Astrocyte (in vitro differentiated cells and primary cell): Measurements from ENCODE around the gene COL15A1. TPM values are rescaled to one million over a fixed set of nuclear protein-coding genes. Genes with fewer than 3 reads are reported as not detected.

Source experiments
- DNase-seq: peaks from one replicate; pipeline ENCODE4 v3.0.0-alpha.2; 2010; ENCODE audit warnings: low read depth
- FAIRE-seq: peaks from 2 replicates; lab custom pipeline; 2011; peaks lifted over from hg19 to GRCh38; lab: Jason Lieb, UNC
- H2AFZ ChIP-seq: 2 replicates; pipeline ENCODE4 v1.6.0; 2012; ENCODE audit warnings: low read depth, low read length, inconsistent platforms
- H3K27ac ChIP-seq: 2 replicates; pipeline ENCODE4 v1.5.1; 2011; ENCODE audit warnings: low read depth, low read length, inconsistent platforms
- H3K27me3 ChIP-seq: 2 replicates; pipeline ENCODE4 v1.6.0; 2011; ENCODE audit warnings: low read length, inconsistent platforms; ENCODE audit not compliant: insufficient read depth
- H3K36me3 ChIP-seq: 2 replicates; pipeline ENCODE4 v1.5.1; 2011; ENCODE audit warnings: low read length, inconsistent platforms; ENCODE audit not compliant: insufficient read depth
- H3K4me1 ChIP-seq: 2 replicates; pipeline ENCODE4 v1.5.1; 2011; ENCODE audit warnings: low read length, inconsistent platforms; ENCODE audit not compliant: insufficient read depth
- H3K4me2 ChIP-seq: 2 replicates; pipeline ENCODE4 v1.6.0; 2012; ENCODE audit warnings: low read length, inconsistent platforms
- H3K4me3 ChIP-seq: 2 replicates; pipeline ENCODE4 v1.5.1; 2011; ENCODE audit warnings: low read depth, mild to moderate bottlenecking, low read length, inconsistent platforms; ENCODE audit not compliant: insufficient read depth
- H3K79me2 ChIP-seq: 2 replicates; pipeline ENCODE4 v1.6.0; 2012; ENCODE audit warnings: mild to moderate bottlenecking, low read length, inconsistent platforms; ENCODE audit not compliant: insufficient read depth
- H3K9ac ChIP-seq: 2 replicates; pipeline ENCODE4 v1.6.0; 2012; ENCODE audit warnings: mild to moderate bottlenecking, low read length, inconsistent platforms
- H3K9me3 ChIP-seq: 2 replicates; pipeline ENCODE4 v1.5.1; 2012; ENCODE audit warnings: low read depth, mild to moderate bottlenecking, low read length, inconsistent platforms; ENCODE audit not compliant: insufficient read depth
- H4K20me1 ChIP-seq: 2 replicates; pipeline ENCODE4 v1.6.0; 2012; ENCODE audit warnings: low read length, inconsistent platforms; ENCODE audit not compliant: insufficient read depth
- H3K27ac Mint-ChIP-seq: one replicate; pipeline ENCODE4 v1.8.0; 2021; ENCODE audit warnings: mild to moderate bottlenecking, mixed read lengths; ENCODE audit not compliant: unreplicated experiment
- H3K27me3 Mint-ChIP-seq: one replicate; pipeline ENCODE4 v1.8.0; 2021; ENCODE audit warnings: low read depth, mixed read lengths; ENCODE audit not compliant: unreplicated experiment
- H3K36me3 Mint-ChIP-seq: one replicate; pipeline ENCODE4 v1.8.0; 2021; ENCODE audit warnings: low read depth, mixed read lengths; ENCODE audit not compliant: unreplicated experiment
- H3K4me1 Mint-ChIP-seq: one replicate; pipeline ENCODE4 v1.8.0; 2021; ENCODE audit warnings: low read depth, mixed read lengths; ENCODE audit not compliant: unreplicated experiment
- H3K4me3 Mint-ChIP-seq: one replicate; pipeline ENCODE4 v1.8.0; 2021; ENCODE audit warnings: mild to moderate bottlenecking, moderate library complexity, mixed read lengths; ENCODE audit not compliant: unreplicated experiment
- H3K9me3 Mint-ChIP-seq: one replicate; pipeline ENCODE4 v1.8.0; 2021; ENCODE audit warnings: mild to moderate bottlenecking, mixed read lengths; ENCODE audit not compliant: unreplicated experiment
- EZH2 ChIP-seq: IDR thresholded peaks from 2 replicates; pipeline ENCODE4 v1.6.1; 2012; ENCODE audit warnings: mild to moderate bottlenecking, low read length, inconsistent platforms; ENCODE audit not compliant: insufficient read depth
- total RNA-seq: library from RNA; stranded (reverse); gene quantifications from 2 replicates; pipeline ENCODE4 v1.2.1, GENCODE V29; 2021
- TF ChIP-seq, protein P1 (sequence below): IDR thresholded peaks from 2 replicates; pipeline ENCODE4 v1.5.1; 2011; ENCODE audit warnings: low read depth, mild to moderate bottlenecking, inconsistent platforms, low read length, moderate library complexity; ENCODE audit not compliant: insufficient read depth

The COL15A1 gene
- total RNA-seq, 1 donor from 2014 or later = 5.6 TPM

DNA sequence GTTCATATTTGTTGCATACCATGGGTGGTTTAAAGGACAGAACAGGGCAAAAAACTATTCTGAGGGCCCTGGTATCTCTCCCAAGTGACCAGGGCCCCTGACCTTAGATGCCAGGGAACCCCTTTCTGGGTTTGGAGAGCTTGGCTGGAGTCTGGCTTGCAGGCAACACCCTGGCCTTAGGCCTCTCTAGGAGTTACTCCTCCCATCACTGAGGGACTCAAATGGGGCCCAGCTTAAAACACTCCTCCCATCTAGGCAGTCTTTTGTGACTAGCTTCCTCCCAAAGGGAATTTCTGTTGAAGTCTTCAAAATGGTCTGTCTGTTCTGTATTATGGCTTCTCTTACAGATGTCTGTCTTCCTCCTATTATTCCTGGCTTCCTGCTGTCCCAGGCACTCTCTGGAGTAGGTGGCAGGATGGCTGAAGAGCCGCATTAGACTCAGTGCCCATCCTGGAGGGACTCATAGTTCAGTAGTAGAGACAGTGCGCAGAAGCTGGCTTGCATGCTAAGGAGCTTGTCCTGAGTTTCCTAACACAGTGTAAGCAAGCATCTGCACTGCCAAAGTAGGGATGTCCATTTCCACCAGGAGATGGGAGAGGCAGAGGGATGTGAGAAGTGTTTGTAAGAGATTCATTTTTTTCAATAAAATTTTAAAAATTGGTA lies 10.0 kb downstream of the COL15A1 start:
- no peak overlapping the region for H3K4me3 Mint-ChIP-seq
- no peak overlapping the region for H3K27ac ChIP-seq
- no peaks in the 10 kb centered on the region for H3K36me3 ChIP-seq
- H3K27ac Mint-ChIP-seq = peak overlapping the region; percentile 77
- peaks cover 18% of the 10 kb centered on the region for H3K9me3 Mint-ChIP-seq
- no peak overlapping the region for H3K9ac ChIP-seq
- peaks cover 8% of the 10 kb centered on the region for H3K9me3 ChIP-seq
- H3K4me2 ChIP-seq = no peak overlapping the region
- peaks cover 24% of the 10 kb centered on the region for H3K27me3 ChIP-seq
- no peak for FAIRE-seq
- no peaks in the 10 kb centered on the region for H4K20me1 ChIP-seq
- H3K27me3 Mint-ChIP-seq = peaks cover 8% of the 10 kb centered on the region
- H3K4me1 ChIP-seq = peaks cover 4% of the 10 kb centered on the region
- no peaks in the 10 kb centered on the region for H3K79me2 ChIP-seq
- no peak for DNase-seq
- no peak overlapping the region for H3K4me3 ChIP-seq
- H3K36me3 Mint-ChIP-seq = peaks cover 4% of the 10 kb centered on the region
- peaks cover 12% of the 10 kb centered on the region for H3K4me1 Mint-ChIP-seq
- no peak for TF ChIP-seq EZH2
- TF ChIP-seq, protein P1, sequence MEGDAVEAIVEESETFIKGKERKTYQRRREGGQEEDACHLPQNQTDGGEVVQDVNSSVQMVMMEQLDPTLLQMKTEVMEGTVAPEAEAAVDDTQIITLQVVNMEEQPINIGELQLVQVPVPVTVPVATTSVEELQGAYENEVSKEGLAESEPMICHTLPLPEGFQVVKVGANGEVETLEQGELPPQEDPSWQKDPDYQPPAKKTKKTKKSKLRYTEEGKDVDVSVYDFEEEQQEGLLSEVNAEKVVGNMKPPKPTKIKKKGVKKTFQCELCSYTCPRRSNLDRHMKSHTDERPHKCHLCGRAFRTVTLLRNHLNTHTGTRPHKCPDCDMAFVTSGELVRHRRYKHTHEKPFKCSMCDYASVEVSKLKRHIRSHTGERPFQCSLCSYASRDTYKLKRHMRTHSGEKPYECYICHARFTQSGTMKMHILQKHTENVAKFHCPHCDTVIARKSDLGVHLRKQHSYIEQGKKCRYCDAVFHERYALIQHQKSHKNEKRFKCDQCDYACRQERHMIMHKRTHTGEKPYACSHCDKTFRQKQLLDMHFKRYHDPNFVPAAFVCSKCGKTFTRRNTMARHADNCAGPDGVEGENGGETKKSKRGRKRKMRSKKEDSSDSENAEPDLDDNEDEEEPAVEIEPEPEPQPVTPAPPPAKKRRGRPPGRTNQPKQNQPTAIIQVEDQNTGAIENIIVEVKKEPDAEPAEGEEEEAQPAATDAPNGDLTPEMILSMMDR = no peak
- H2AFZ ChIP-seq = no peak overlapping the region

DNA sequence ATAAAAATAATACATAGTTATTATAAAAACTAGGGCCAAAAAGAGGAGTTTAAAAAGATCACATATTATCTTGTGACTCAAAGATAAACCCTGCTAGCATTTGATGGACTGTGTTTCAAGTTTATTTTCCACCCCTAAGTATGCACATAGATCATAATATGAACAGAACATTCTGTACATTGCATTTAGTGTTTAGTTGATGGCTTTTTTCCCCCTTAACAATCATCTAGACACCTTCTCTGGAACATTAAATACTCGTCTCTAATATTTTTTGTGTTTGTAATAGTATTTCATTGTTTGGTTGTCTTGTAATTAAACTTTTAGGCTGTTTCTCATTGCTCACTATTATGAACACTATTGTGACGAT lies 10.5 kb downstream of the COL15A1 start:
- Histone ChIP-seq H3K79me2 (no peaks in the 10 kb centered on the region), H3K9me3 (peaks cover 8% of the 10 kb centered on the region), H3K36me3 (no peaks in the 10 kb centered on the region), H3K27me3 (peaks cover 21% of the 10 kb centered on the region), H2AFZ (no peak overlapping the region), H4K20me1 (no peaks in the 10 kb centered on the region), H3K4me1 (peaks cover 4% of the 10 kb centered on the region), H3K4me2 (no peak overlapping the region), H3K4me3 (no peak overlapping the region), H3K9ac (no peak overlapping the region), H3K27ac (no peak overlapping the region)
- H3K4me3 Mint-ChIP-seq = no peak overlapping the region
- peaks cover 4% of the 10 kb centered on the region for H3K36me3 Mint-ChIP-seq
- DNase-seq (no peak), FAIRE-seq (no peak)
- H3K27ac Mint-ChIP-seq = no peak overlapping the region
- H3K27me3 Mint-ChIP-seq = peaks cover 8% of the 10 kb centered on the region
- H3K4me1 Mint-ChIP-seq = peaks cover 15% of the 10 kb centered on the region
- H3K9me3 Mint-ChIP-seq = peaks cover 18% of the 10 kb centered on the region
- TF ChIP-seq, protein P1 = no peak
- no peak for TF ChIP-seq EZH2

DNA sequence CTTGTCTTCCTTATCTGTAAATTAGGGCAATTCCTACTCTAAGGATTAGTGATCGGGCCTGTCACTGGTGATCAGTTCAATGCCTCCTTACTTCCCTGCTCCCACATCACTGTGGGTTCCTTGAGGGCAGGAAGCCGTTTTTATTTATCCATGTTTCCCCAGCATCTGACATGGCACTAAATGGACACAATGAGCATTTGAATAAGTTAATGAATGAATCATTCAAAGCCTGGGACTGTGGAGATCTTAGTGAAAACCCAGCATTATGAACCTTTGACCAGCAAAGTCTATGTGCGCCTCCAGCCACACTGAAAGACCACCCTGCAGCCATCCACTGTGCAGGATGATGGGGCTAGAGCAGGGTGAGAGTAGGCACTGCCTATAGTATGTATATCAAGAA lies 11.6 kb downstream of the COL15A1 start:
- peaks cover 4% of the 10 kb centered on the region for H3K36me3 Mint-ChIP-seq
- peaks cover 19% of the 10 kb centered on the region for H3K4me1 Mint-ChIP-seq

More for the DNA sequence above, 11.6 kb downstream of the COL15A1 start:
- Histone ChIP-seq H3K9me3 (peaks cover 8% of the 10 kb centered on the region), H3K4me2 (no peak overlapping the region), H2AFZ (no peak overlapping the region), H3K36me3 (no peaks in the 10 kb centered on the region), H3K4me3 (no peak overlapping the region), H4K20me1 (no peaks in the 10 kb centered on the region), H3K79me2 (no peaks in the 10 kb centered on the region), H3K4me1 (peaks cover 4% of the 10 kb centered on the region), H3K27ac (no peak overlapping the region), H3K9ac (no peak overlapping the region), H3K27me3 (peaks cover 19% of the 10 kb centered on the region)
- TF ChIP-seq EZH2 = no peak
- TF ChIP-seq, protein P1 = no peak
- Mint-ChIP-seq H3K27me3 (peaks cover 8% of the 10 kb centered on the region), H3K27ac (no peak overlapping the region), H3K9me3 (peaks cover 18% of the 10 kb centered on the region), H3K4me3 (no peak overlapping the region)
- FAIRE-seq (no peak), DNase-seq (no peak)
